GM18517 (cell line): ENCODE measurements around the gene RABGAP1.

Experiments used
- ATAC-seq: cut with Tn5 transposase; IDR thresholded peaks from one replicate; pipeline ENCODE4 v1.9.1; 2021; ENCODE audit warnings: mild to moderate bottlenecking, moderate library complexity; ENCODE audit not compliant: unreplicated experiment

RABGAP1 gene

GRCh38 chr9:123044586-123044985, 103.8 kb downstream of the RABGAP1 start:
- no peak for ATAC-seq

GRCh38 chr9:123046406-123047195, 105.8 kb downstream of the RABGAP1 start:
- ATAC-seq: no peak

- no peak for ATAC-seq
These were observed 107.9 kb downstream of the RABGAP1 start for GRCh38 chr9:123048748-123049147.

GRCh38 chr9:123049589-123050222, 108.9 kb downstream of the RABGAP1 start:
- ATAC-seq: no peak

- ATAC-seq: no peak
These were observed 112.2 kb downstream of the RABGAP1 start for GRCh38 chr9:123053046-123053445.

- ATAC-seq: no peak
These were observed 112.9 kb downstream of the RABGAP1 start for GRCh38 chr9:123053711-123054110.

GRCh38 chr9:123058834-123059233, 118.0 kb downstream of the RABGAP1 start:
- no peak for ATAC-seq

- ATAC-seq: no peak
These were observed 118.8 kb downstream of the RABGAP1 start for GRCh38 chr9:123059472-123060220.

GRCh38 chr9:123061216-123061615, 120.4 kb downstream of the RABGAP1 start:
- no peak for ATAC-seq

GRCh38 chr9:123062351-123063176, 121.7 kb downstream of the RABGAP1 start:
- ATAC-seq: no peak

GRCh38 chr9:123063177-123063598, 122.4 kb downstream of the RABGAP1 start:
- ATAC-seq: no peak

- no peak for ATAC-seq
These were observed 123.1 kb downstream of the RABGAP1 start for GRCh38 chr9:123063896-123064295.

- no peak for ATAC-seq
These were observed 123.9 kb downstream of the RABGAP1 start for GRCh38 chr9:123064716-123065115.

GRCh38 chr9:123065196-123065595, 124.4 kb downstream of the RABGAP1 start:
- ATAC-seq: no peak

- ATAC-seq: no peak
These were observed 126.3 kb downstream of the RABGAP1 start for GRCh38 chr9:123067136-123067535.

- no peak for ATAC-seq
These were observed 128.2 kb downstream of the RABGAP1 start for GRCh38 chr9:123069010-123069481.

GRCh38 chr9:123070198-123070597, 129.4 kb downstream of the RABGAP1 start:
- ATAC-seq: no peak

GRCh38 chr9:123072407-123072995, 131.7 kb downstream of the RABGAP1 start:
- ATAC-seq: no peak

GRCh38 chr9:123073441-123073840, 132.6 kb downstream of the RABGAP1 start:
- ATAC-seq: no peak

- no peak for ATAC-seq
These were observed 133.2 kb downstream of the RABGAP1 start for GRCh38 chr9:123073991-123074422.
